Naive thymus-derived CD4-positive, alpha-beta T cell (primary cell): ENCODE measurements around the gene PROK1. TPM values are rescaled to one million over a fixed set of nuclear protein-coding genes. Genes with fewer than 3 reads are reported as not detected.

Experiments used
- ATAC-seq: fragments of 150-1000 bp; cut with Tn5 transposase; 2 replicates; pipeline ENCODE4 v1.10.0; 2021; ENCODE audit warnings: mild to moderate bottlenecking, moderate library complexity
- CTCF ChIA-PET: fragments of 350-600 bp; sonication (Branson Sonifier 250); formaldehyde crosslinking; loops from one replicate; lab custom pipeline; 2021; ENCODE audit warnings: antibody characterized with exemption; lab: Charles Lee
- POLR2A ChIA-PET: fragments of 350-600 bp; sonication (Branson Sonifier 250); formaldehyde crosslinking; loops from one replicate; lab custom pipeline; 2021; ENCODE audit warnings: antibody characterized with exemption, inconsistent platforms; lab: Charles Lee
- DNase-seq, 9 donors: peaks; one replicate each; pipeline versions ENCODE4 v3.0.0 to v3.0.0-alpha.2; 2020 to 2022; ENCODE audit warnings: mixed read lengths in 1 of 9
- H3K27ac ChIP-seq: one replicate; pipeline ENCODE4 v1.7.0; 2013; ENCODE audit warnings: mild to moderate bottlenecking, low read depth, low read length, moderate library complexity
- H3K27me3 ChIP-seq, 2 donors: one replicate each; pipeline ENCODE4 v1.7.0; 2013; ENCODE audit warnings: low read length in 2 of 2, mild to moderate bottlenecking in 2 of 2, moderate library complexity in 2 of 2; ENCODE audit not compliant: control insufficient read depth in 2 of 2, insufficient read depth in 2 of 2
- H3K36me3 ChIP-seq, 3 experiments: 1 replicate in 2 of 3; 2 replicates in 1 of 3; pipeline ENCODE4 v1.7.0; 2013; ENCODE audit warnings: low read length in 3 of 3, mild to moderate bottlenecking in 3 of 3, moderate library complexity in 1 of 3; ENCODE audit not compliant: insufficient read depth in 3 of 3, control insufficient read depth in 2 of 3
- H3K4me1 ChIP-seq, 2 donors: one replicate each; pipeline ENCODE4 v1.7.0; 2013; ENCODE audit warnings: low read length in 2 of 2, mild to moderate bottlenecking in 2 of 2, moderate library complexity in 1 of 2; ENCODE audit not compliant: control insufficient read depth in 2 of 2, insufficient read depth in 2 of 2
- H3K4me3 ChIP-seq: 2 replicates; pipeline ENCODE4 v1.7.0; 2013; ENCODE audit warnings: mild to moderate bottlenecking, low read length
- H3K9me3 ChIP-seq, 3 experiments: 1 replicate in 2 of 3; 2 replicates in 1 of 3; pipeline ENCODE4 v1.7.0; 2013; ENCODE audit warnings: low read length in 3 of 3; ENCODE audit not compliant: control insufficient read depth in 2 of 3
- H3K27ac Mint-ChIP-seq, 9 donors: one replicate each; pipeline ENCODE4 v1.8.0; 2020 to 2022; ENCODE audit warnings: mixed read lengths in 9 of 9, mild to moderate bottlenecking in 8 of 9, moderate library complexity in 5 of 9, inconsistent platforms in 2 of 9
- H3K27me3 Mint-ChIP-seq, 5 donors: one replicate each; pipeline ENCODE4 v1.8.0; 2021 to 2022; ENCODE audit warnings: mixed read lengths in 5 of 5, mild to moderate bottlenecking in 1 of 5
- H3K36me3 Mint-ChIP-seq, 5 donors: one replicate each; pipeline ENCODE4 v1.8.0; 2020 to 2022; ENCODE audit warnings: mixed read lengths in 5 of 5, mild to moderate bottlenecking in 3 of 5, inconsistent platforms in 1 of 5
- H3K4me1 Mint-ChIP-seq, 7 donors: one replicate each; pipeline ENCODE4 v1.8.0; 2020 to 2022; ENCODE audit warnings: mixed read lengths in 7 of 7, mild to moderate bottlenecking in 3 of 7, inconsistent platforms in 1 of 7
- H3K4me3 Mint-ChIP-seq, 10 donors: one replicate each; pipeline ENCODE4 v1.8.0; 2020 to 2022; ENCODE audit warnings: mild to moderate bottlenecking in 10 of 10, mixed read lengths in 10 of 10, moderate library complexity in 6 of 10, inconsistent platforms in 2 of 10
- H3K9me3 Mint-ChIP-seq, 11 donors: one replicate each; pipeline ENCODE4 v1.8.0; 2020 to 2022; ENCODE audit warnings: mixed read lengths in 11 of 11, mild to moderate bottlenecking in 4 of 11, inconsistent platforms in 1 of 11, moderate library complexity in 1 of 11
- intact Hi-C, 2 donors: fragments of 100-400 bp; cut with micrococcal nuclease; formaldehyde crosslinking; loops; one replicate each; pipeline ENCODE4 v1.15.1; 2023
- polyA plus RNA-seq, 2 donors: library from polyadenylated mRNA; unstranded; fragments of 300-500 nt; fragmentation: Illumina TruSeq; gene quantifications; one replicate each; pipeline ENCODE4 v1.2.3, GENCODE V29; 2021
- total RNA-seq, 6 experiments: library from RNA in 5 of 6; stranded (reverse) in 5 of 6; gene quantifications; 1 replicate in 5 of 6; 2 replicates in 1 of 6; pipeline ENCODE4 v1.2.3 and lab custom pipeline; 2021 to 2026

The PROK1 gene
- total and polyA plus RNA-seq, 7 experiments from 2014 or later, result not detected

- ChIA-PET POLR2A (no interaction called here), CTCF (interaction anchor here (0.9 kb wide), 1 partner anchor 190 kb away, joined by 3 read pairs; no protein-coding TSS in a partner anchor)
- Histone ChIP-seq H3K36me3 (no peaks in the 10 kb centered on the region), H3K27me3 (no peaks in the 10 kb centered on the region), H3K4me1 (no peaks in the 10 kb centered on the region), H3K27ac (no peak overlapping the region), H3K9me3 (no peaks in the 10 kb centered on the region), H3K4me3 (no peak overlapping the region)
- Mint-ChIP-seq H3K27ac (no peak overlapping the region), H3K4me1 (peaks cover 0 to 6% (median 0%) of the 10 kb centered on the region in 7 donors), H3K9me3 (peaks cover 0 to 5% (median 0%) of the 10 kb centered on the region in 11 donors), H3K4me3 (no peak overlapping the region), H3K36me3 (no peaks in the 10 kb centered on the region), H3K27me3 (peaks cover 4 to 17% (median 10%) of the 10 kb centered on the region in 5 donors)
- intact Hi-C loops, result no loop called here
- no peak for DNase-seq
- peak; percentile 74 for ATAC-seq
These were observed 51.6 kb downstream of the PROK1 start for GRCh38 chr1:110502402-110503151.

DNA sequence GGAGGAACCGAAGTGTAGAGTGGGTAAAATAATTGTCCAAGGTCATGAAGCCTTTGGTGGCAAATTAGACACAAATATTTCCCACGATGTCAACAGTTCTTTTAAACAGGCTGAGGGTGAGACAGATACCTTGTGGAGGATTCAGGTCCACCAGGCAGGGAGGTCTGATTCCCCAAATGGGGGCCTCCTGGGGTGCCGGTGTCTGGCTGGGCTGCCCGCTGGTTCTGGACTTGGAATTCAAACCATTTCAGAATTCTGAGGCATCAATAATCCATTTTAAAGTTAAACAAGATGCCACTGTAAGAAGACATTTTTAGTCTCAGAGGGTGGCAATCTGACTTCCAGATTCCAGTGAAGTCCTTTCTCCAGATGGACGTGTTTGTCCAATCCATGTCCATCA is 52.5 kb downstream of the PROK1 start:
- Histone ChIP-seq H3K36me3 (no peaks in the 10 kb centered on the region), H3K4me1 (no peaks in the 10 kb centered on the region), H3K27me3 (no peaks in the 10 kb centered on the region), H3K27ac (no peak overlapping the region), H3K9me3 (no peaks in the 10 kb centered on the region), H3K4me3 (no peak overlapping the region)
- Mint-ChIP-seq H3K9me3 (peaks cover 0 to 5% (median 0%) of the 10 kb centered on the region in 11 donors), H3K27ac (no peak overlapping the region), H3K4me3 (no peak overlapping the region), H3K36me3 (no peaks in the 10 kb centered on the region), H3K27me3 (peaks cover 4 to 18% (median 10%) of the 10 kb centered on the region in 5 donors), H3K4me1 (peaks cover 0 to 6% (median 0%) of the 10 kb centered on the region in 7 donors)
- ATAC-seq (no peak), DNase-seq (no peak)
- intact Hi-C loops, result no loop called here
- ChIA-PET POLR2A (no interaction called here), CTCF (interaction anchor here (0.8 kb wide), 1 partner anchor 11 kb away, joined by 4 read pairs; no protein-coding TSS in a partner anchor)

GRCh38 chr1:110504226-110504625 is 53.3 kb downstream of the PROK1 start:
- CTCF ChIA-PET, result interaction anchor here (0.8 kb wide), 1 partner anchor 12 kb away, joined by 4 read pairs; no protein-coding TSS in a partner anchor
- no peaks in the 10 kb centered on the region for H3K9me3 ChIP-seq

GRCh38 chr1:110505596-110505995 is 54.6 kb downstream of the PROK1 start:
- Histone ChIP-seq H3K9me3 (no peaks in the 10 kb centered on the region), H3K36me3 (no peaks in the 10 kb centered on the region), H3K4me3 (no peak overlapping the region), H3K4me1 (no peaks in the 10 kb centered on the region), H3K27ac (no peak overlapping the region), H3K27me3 (no peaks in the 10 kb centered on the region)
- H3K9me3 Mint-ChIP-seq, result peaks cover 0 to 3% (median 0%) of the 10 kb centered on the region in 11 donors
- intact Hi-C loops, result no loop called here
- no peak overlapping the region for H3K4me3 Mint-ChIP-seq
- peaks cover 4 to 22% (median 10%) of the 10 kb centered on the region in 5 donors for H3K27me3 Mint-ChIP-seq
- H3K4me1 Mint-ChIP-seq, result peaks cover 0 to 4% (median 0%) of the 10 kb centered on the region in 7 donors
- no peak for ATAC-seq
- no peak for DNase-seq
- ChIA-PET CTCF (interaction anchor here (1.4 kb wide), 1 partner anchor 10 kb away, joined by 7 read pairs; no protein-coding TSS in a partner anchor), POLR2A (no interaction called here)
- H3K27ac Mint-ChIP-seq, result no peak overlapping the region
- H3K36me3 Mint-ChIP-seq, result no peaks in the 10 kb centered on the region

More at GRCh38 chr1:110504226-110504625, 53.3 kb downstream of the PROK1 start:
- H3K27me3 ChIP-seq, result no peaks in the 10 kb centered on the region
- no peak overlapping the region for H3K27ac Mint-ChIP-seq
- no peak overlapping the region for H3K4me3 ChIP-seq
- no peaks in the 10 kb centered on the region for H3K36me3 ChIP-seq
- no peak overlapping the region for H3K4me3 Mint-ChIP-seq
- ATAC-seq (no peak), DNase-seq (no peak)
- H3K27ac ChIP-seq, result no peak overlapping the region
- no peaks in the 10 kb centered on the region for H3K4me1 ChIP-seq
- intact Hi-C loops, result no loop called here
- POLR2A ChIA-PET, result no interaction called here
- H3K9me3 Mint-ChIP-seq, result peaks cover 0 to 5% (median 0%) of the 10 kb centered on the region in 11 donors
- H3K36me3 Mint-ChIP-seq, result no peaks in the 10 kb centered on the region
- H3K27me3 Mint-ChIP-seq, result peaks cover 4 to 22% (median 10%) of the 10 kb centered on the region in 5 donors
- peaks cover 0 to 6% (median 0%) of the 10 kb centered on the region in 7 donors for H3K4me1 Mint-ChIP-seq

DNA sequence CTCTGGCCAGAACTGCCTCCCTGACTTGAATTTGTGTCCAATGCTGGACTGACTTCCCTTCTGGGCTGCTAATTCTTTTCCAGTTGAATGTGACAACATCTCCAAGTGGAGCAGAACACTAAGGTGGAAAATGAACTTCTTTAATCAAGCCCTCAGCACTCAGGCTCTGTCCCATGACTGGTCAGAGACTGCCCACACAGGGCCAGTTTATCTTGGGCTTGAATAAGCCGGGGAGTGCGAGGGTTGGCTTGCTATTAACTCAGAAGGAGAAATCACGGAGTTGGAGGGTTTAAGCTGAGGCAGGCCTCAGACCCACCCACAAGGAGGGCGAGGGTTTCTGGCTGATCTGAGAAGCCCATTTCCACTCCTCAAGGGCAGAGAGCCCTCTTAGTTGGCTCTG is 55.6 kb downstream of the PROK1 start:
- H3K9me3 ChIP-seq, result no peaks in the 10 kb centered on the region
- H3K27ac ChIP-seq, result no peak overlapping the region
- H3K27ac Mint-ChIP-seq, result no peak overlapping the region
- POLR2A ChIA-PET, result no interaction called here
- no peaks in the 10 kb centered on the region for H3K36me3 ChIP-seq
- peaks cover 4 to 21% (median 10%) of the 10 kb centered on the region in 5 donors for H3K27me3 Mint-ChIP-seq
- CTCF ChIA-PET, result no interaction called here
- no peak overlapping the region for H3K4me3 ChIP-seq
- no peaks in the 10 kb centered on the region for H3K36me3 Mint-ChIP-seq
- H3K9me3 Mint-ChIP-seq, result peaks cover 0 to 3% (median 0%) of the 10 kb centered on the region in 11 donors
- ATAC-seq (no peak), DNase-seq (no peak)
- intact Hi-C loops, result no loop called here
- H3K27me3 ChIP-seq, result no peaks in the 10 kb centered on the region
- no peaks in the 10 kb centered on the region for H3K4me1 ChIP-seq
- peaks cover 0 to 4% (median 0%) of the 10 kb centered on the region in 7 donors for H3K4me1 Mint-ChIP-seq
- H3K4me3 Mint-ChIP-seq, result no peak overlapping the region
